Thyroid gland (tissue), 4 donors: ENCODE results near the gene ASCL2. TPM values are rescaled to one million over a fixed set of nuclear protein-coding genes. Genes with fewer than 3 reads are reported as not detected.
A peak's percentile ranks its signal among the peaks of the same experiment; 100 is the strongest.

Experiments used
- DNase-seq, 2 donors: peaks; one replicate each; pipeline ENCODE4 v3.0.0-alpha.2; 2019
- H3K27ac ChIP-seq, 3 donors: fragments of 200-600 bp; sonication (generic); 1 replicate in 2 of 3; 2 replicates in 1 of 3; pipeline ENCODE4 v1.5.1; 2016 to 2019; ENCODE audit warnings: mild to moderate bottlenecking in 1 of 3, moderate library complexity in 1 of 3
- H3K27me3 ChIP-seq: fragments of 200-600 bp; sonication (generic); one replicate; pipeline ENCODE4 v1.5.1; 2019
- H3K36me3 ChIP-seq, 2 donors: fragments of 200-600 bp; sonication (generic); one replicate each; pipeline ENCODE4 v1.5.1; 2016 to 2019
- H3K4me1 ChIP-seq, 2 donors: fragments of 200-600 bp; sonication (generic); one replicate each; pipeline ENCODE4 v1.5.1; 2017 to 2019
- H3K4me3 ChIP-seq, 3 donors: fragments of 200-600 bp; sonication (generic); replicated peaks in 1 of 3; 1 replicate in 2 of 3; 2 replicates in 1 of 3; pipeline ENCODE4 v1.5.1; 2016; ENCODE audit warnings: mild to moderate bottlenecking in 1 of 3
- H3K9me3 ChIP-seq: fragments of 200-600 bp; sonication (generic); one replicate; pipeline ENCODE4 v1.5.1; 2017
- POLR2A ChIP-seq, 2 donors: fragments of 450-650 bp; IDR thresholded peaks; one replicate each; pipeline ENCODE4 v1.6.1; 2017; ENCODE audit warnings: antibody characterized with exemption in 2 of 2, mild to moderate bottlenecking in 2 of 2, moderate library complexity in 1 of 2
- WGBS, 2 donors: methylation state at CpG; one replicate each; pipeline ENCODE4 v1.1.5; 2017; 5-methylcytosine and 5-hydroxymethylcytosine counted together
- intact Hi-C: fragments of 100-400 bp; cut with DNase I; formaldehyde crosslinking; loops from one replicate; pipeline ENCODE4 v1.15.1; 2023
- total RNA-seq, 4 donors: library from RNA; depleted of rRNA; stranded (reverse); fragments of >200 nt; gene quantifications; one replicate each; pipeline ENCODE4 v1.2.3, GENCODE V29; 2016
- TF ChIP-seq, protein P1 (sequence below), 6 experiments: fragments of 200-600 bp in 3 of 6; fragments of 450-650 bp in 3 of 6; sonication (generic) in 3 of 6; IDR thresholded peaks; one replicate each; pipeline ENCODE4 v1.5.1; 2016 to 2019; ENCODE audit warnings: antibody characterized with exemption in 6 of 6, mild to moderate bottlenecking in 2 of 6, inconsistent platforms in 1 of 6, moderate library complexity in 1 of 6

Gene ASCL2
- total RNA-seq, 4 donors from 2014 or later: 0.46 to 2.9 (median 0.66) TPM

DNA sequence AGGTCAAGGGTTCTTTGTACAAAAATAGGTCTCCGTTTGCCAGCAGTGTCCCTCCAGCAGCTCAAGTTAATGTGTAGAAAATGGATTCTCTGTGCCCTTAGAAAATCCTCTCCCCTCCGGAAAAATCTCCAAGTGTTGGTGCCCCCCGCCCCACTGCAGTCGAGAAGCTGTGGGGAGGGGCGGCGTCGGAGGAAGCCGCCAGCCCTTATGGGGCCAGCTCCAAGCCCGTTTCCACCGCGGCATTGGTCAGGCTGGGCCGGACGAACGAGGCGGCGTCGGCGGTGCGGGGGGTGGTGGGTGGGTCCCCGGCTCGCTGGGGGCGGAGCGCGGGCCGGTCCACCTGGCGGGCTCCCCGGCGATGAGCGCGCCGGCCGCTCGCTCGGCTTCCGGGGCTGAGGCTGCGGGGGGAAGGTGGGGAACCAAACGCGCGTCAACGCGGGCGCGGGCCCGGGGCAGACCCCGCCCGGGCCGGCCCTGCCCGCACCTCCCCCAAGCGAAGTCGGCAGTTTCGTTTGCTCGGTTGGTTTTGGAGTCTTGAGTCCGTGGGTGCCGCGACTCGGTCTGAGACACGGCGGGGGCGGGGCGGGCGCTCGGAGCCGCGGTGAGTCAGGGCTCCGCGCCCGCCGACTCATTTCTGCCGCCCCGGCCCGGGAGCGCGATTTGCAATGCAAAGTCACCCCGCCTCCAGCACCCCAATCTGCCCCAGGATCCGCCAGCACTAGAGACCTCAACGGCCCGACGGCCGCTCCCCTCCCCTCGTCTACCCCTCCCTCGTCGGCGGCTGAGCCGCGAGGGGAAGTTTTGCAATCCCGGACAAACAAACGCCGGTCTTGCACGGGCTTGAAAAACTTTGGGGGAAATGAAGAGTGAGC, 1.4 kb downstream of the ASCL2 start:
- Histone ChIP-seq H3K9me3 (no peaks in the 10 kb centered on the region), H3K4me3 (peak overlapping the region in 2 of 3 donors; percentile 25 to 54), H3K27me3 (no peaks in the 10 kb centered on the region), H3K4me1 (peaks cover 7 to 36% of the 10 kb centered on the region in 2 donors), H3K27ac (peak overlapping the region in 2 of 3 donors; percentile 38 to 46), H3K36me3 (no peaks in the 10 kb centered on the region)
- intact Hi-C loops: no loop called here
- TF ChIP-seq, protein P1, sequence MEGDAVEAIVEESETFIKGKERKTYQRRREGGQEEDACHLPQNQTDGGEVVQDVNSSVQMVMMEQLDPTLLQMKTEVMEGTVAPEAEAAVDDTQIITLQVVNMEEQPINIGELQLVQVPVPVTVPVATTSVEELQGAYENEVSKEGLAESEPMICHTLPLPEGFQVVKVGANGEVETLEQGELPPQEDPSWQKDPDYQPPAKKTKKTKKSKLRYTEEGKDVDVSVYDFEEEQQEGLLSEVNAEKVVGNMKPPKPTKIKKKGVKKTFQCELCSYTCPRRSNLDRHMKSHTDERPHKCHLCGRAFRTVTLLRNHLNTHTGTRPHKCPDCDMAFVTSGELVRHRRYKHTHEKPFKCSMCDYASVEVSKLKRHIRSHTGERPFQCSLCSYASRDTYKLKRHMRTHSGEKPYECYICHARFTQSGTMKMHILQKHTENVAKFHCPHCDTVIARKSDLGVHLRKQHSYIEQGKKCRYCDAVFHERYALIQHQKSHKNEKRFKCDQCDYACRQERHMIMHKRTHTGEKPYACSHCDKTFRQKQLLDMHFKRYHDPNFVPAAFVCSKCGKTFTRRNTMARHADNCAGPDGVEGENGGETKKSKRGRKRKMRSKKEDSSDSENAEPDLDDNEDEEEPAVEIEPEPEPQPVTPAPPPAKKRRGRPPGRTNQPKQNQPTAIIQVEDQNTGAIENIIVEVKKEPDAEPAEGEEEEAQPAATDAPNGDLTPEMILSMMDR (IDR thresholded peaks at IDR 0.05): no peak
- TF ChIP-seq POLR2A (IDR thresholded peaks at IDR 0.05): peak in 1 of 2 donors; percentile 28
- 5 to 12% methylated on average over 16 of the region's 89 CpGs for WGBS, 2 donors
- peak; percentile 54 to 59 for DNase-seq

DNA sequence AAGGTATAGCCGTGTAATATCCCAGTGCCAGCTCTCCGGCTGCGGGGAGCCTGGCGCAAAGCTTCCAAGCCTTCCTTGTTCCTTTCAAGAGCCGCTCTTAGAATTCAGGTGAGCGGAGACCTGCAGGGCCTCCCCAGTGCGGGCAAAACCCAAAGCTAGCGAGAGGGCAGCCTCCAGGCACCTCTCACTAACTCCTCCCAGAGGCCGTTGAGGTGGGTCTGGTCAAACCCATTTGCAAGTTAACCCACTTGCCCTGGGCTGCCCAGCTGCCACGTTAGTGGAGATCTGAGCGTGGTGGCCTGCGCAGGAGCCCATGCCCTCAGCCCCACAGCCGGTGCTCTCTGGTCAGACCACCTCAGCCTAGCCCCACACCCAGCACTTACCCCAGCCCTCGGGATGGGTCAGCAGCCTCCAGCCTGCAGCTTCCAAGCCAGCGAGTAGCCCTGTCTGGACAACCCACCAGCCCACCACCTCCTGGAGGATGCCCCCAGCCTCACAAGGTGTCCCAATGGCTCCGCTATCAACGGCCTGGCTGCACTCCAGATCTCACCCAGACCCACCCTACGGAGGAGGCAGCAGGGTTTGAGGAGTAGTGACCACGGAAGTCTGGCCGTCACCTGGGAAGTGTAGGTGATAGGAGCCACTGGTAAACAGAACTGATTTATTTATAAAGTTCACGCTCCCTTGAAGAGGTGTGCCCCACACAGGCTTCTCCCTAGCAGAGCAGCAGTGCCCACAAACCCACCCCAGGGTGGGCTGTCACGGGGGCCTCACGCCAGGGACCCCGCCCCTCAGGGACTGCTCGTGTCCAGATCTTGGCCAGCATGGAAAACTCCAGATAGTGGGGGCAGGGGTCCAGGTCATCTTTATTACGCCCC, 2.3 kb downstream of the ASCL2 start:
- intact Hi-C loops: no loop called here
- no peaks in the 10 kb centered on the region for H3K9me3 ChIP-seq
- H3K27ac ChIP-seq: no peak overlapping the region
- peaks cover 7 to 28% of the 10 kb centered on the region in 2 donors for H3K4me1 ChIP-seq
- TF ChIP-seq, protein P1 (IDR thresholded peaks at IDR 0.05): no peak
- no peak for TF ChIP-seq POLR2A (IDR thresholded peaks at IDR 0.05)
- no peak overlapping the region for H3K4me3 ChIP-seq
- H3K27me3 ChIP-seq: no peaks in the 10 kb centered on the region
- WGBS, 2 donors: 76 to 86% methylated on average over 17 of the region's 26 CpGs
- no peak for DNase-seq
- no peaks in the 10 kb centered on the region for H3K36me3 ChIP-seq

DNA sequence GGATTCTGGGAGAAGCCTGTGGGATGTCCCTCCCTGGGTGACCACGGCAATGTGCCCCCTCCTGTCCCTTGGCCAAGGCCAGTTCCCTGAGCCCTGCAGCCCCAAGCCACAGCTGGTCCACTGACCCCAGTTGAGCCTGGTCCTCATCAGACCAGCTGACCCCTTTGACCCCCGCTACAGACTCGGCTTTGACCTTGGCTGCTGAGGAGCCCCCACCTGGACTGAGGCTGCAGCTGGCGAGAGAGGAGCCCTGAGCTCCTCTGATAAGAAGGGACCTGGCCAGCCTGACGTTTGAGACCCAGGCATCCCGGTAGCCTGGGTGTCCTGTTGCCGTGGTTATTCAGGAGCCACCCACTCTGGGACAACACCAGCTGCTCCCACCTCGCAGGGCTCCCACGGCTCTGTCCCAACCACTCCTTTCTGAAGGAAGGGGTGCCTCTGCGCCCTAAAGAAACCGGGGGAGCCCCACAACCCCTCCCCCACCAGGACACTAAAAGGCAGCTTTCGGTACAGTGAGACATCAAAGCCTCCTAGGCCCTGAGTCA, 3.0 kb downstream of the ASCL2 start:
- no peak for TF ChIP-seq POLR2A (IDR thresholded peaks at IDR 0.05)
- TF ChIP-seq, protein P1 (IDR thresholded peaks at IDR 0.05): no peak
- no peaks in the 10 kb centered on the region for H3K36me3 ChIP-seq
- no peaks in the 10 kb centered on the region for H3K9me3 ChIP-seq
- H3K4me1 ChIP-seq: peaks cover 7 to 28% of the 10 kb centered on the region in 2 donors
- H3K27me3 ChIP-seq: no peaks in the 10 kb centered on the region
- H3K27ac ChIP-seq: no peak overlapping the region
- DNase-seq: no peak
- WGBS, 2 donors: 84 to 91% methylated on average over 11 of the region's 12 CpGs
- intact Hi-C loops: no loop called here
- no peak overlapping the region for H3K4me3 ChIP-seq

DNA sequence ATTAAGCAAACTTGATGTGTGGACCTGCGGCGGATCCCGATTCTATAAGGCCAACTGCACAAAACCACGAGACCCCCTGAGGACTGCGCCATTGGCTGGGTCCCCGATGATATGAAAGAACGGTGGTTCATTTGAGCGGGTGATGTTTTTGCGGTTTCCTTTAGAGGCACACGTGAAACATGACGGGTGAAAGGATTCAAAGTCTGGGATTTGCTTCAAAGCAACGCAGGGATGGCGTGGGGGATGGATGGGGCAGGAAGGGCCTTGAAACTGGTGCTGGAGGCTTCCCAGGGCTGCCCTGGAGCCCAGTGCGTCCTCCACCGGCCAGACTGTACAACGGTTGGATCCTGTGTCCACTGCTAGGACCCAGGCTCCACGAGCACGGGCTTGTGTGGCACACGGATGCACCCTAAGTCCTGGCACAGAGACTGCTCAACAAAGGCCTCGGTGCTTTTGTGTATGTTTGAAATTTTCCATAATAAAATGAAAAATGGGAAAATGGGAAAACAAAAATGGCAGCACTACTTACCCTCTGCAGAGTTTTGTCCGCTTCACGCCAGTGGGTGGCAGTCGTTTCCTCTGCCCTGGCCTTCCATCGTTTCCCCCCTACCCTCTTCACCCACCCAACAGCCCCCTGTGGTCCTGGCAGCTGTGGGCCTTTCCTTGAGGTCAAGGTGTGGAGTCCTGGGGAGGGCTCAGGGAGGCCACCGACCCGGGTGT, 3.6 kb downstream of the ASCL2 start:
- Histone ChIP-seq H3K27me3 (no peaks in the 10 kb centered on the region), H3K9me3 (no peaks in the 10 kb centered on the region), H3K36me3 (no peaks in the 10 kb centered on the region), H3K27ac (no peak overlapping the region), H3K4me1 (peaks cover 7 to 28% of the 10 kb centered on the region in 2 donors), H3K4me3 (no peak overlapping the region)
- no peak for DNase-seq
- WGBS, 2 donors: 92 to 93% methylated on average over 24 of the region's 26 CpGs
- TF ChIP-seq, protein P1 (IDR thresholded peaks at IDR 0.05): no peak
- no peak for TF ChIP-seq POLR2A (IDR thresholded peaks at IDR 0.05)
- intact Hi-C loops: no loop called here
